Peyer's patch (tissue), 4 donors: Measurements from ENCODE around the gene CACNA1B.

Experiments
- CTCF ChIP-seq, 6 experiments: fragments of 450-650 bp in 4 of 6; fragments of 200-600 bp in 2 of 6; sonication (generic) in 1 of 6; IDR thresholded peaks; one replicate each; pipeline ENCODE4 v1.5.1; 2017 to 2019; ENCODE audit warnings: antibody characterized with exemption in 6 of 6, mild to moderate bottlenecking in 3 of 6, moderate library complexity in 1 of 6
- POLR2A ChIP-seq, 2 donors: fragments of 450-650 bp; IDR thresholded peaks; one replicate each; pipeline ENCODE4 v1.5.1; 2017; ENCODE audit warnings: antibody characterized with exemption in 2 of 2, mild to moderate bottlenecking in 2 of 2, moderate library complexity in 2 of 2

- no peak for TF ChIP-seq CTCF (IDR thresholded peaks at IDR 0.05)
- TF ChIP-seq POLR2A (IDR thresholded peaks at IDR 0.05): no peak
These were observed 220.7 kb downstream of the CACNA1B start for GRCh38 chr9:138098116-138098907.
